ENCODE data around the gene CSPG4.

DNA sequence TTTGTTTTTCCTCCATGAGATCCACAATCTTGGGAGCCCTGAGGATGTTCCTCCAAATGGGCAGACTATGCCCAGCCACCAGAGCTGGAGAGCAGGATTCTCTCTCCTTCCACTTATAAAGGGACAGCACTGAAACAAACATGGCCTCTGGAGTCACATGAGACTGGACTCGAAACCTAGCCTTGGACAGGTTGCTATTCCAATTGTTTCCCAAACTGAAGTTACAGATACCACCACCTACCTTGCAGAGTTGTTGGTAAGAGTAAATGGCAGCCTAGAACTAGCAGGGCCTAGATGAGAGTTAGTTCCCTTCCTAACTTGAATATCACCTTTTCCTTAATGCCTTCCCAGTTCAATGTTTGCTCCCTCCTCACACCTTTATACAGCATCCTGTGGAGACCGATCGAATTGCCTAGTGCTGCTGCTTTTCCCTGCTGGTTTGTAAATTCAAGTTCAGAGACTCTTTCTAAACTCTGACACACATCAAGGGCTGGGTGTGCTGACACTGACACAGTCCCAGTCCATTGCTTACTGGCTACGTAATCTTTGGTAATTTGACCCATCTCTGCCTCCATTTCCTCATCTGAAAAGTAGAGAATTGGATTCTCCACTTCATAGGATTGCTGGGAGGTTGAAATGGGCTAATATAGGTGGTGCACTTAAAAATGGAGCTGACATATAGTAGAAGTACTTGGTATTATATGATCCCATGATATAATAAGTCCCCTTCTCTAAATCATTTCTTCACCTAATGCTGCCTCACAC is 75.2 kb downstream of the CSPG4 start:
- TF ChIP-seq POLR2AphosphoS5 (IDR thresholded peaks at IDR 0.05) (no peak), POLR2A (IDR thresholded peaks at IDR 0.05) (no peak)
- TF ChIP-seq, protein P1, sequence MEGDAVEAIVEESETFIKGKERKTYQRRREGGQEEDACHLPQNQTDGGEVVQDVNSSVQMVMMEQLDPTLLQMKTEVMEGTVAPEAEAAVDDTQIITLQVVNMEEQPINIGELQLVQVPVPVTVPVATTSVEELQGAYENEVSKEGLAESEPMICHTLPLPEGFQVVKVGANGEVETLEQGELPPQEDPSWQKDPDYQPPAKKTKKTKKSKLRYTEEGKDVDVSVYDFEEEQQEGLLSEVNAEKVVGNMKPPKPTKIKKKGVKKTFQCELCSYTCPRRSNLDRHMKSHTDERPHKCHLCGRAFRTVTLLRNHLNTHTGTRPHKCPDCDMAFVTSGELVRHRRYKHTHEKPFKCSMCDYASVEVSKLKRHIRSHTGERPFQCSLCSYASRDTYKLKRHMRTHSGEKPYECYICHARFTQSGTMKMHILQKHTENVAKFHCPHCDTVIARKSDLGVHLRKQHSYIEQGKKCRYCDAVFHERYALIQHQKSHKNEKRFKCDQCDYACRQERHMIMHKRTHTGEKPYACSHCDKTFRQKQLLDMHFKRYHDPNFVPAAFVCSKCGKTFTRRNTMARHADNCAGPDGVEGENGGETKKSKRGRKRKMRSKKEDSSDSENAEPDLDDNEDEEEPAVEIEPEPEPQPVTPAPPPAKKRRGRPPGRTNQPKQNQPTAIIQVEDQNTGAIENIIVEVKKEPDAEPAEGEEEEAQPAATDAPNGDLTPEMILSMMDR (IDR thresholded peaks at IDR 0.05 in 8 of 11, conservative IDR thresholded peaks at IDR 0.05 in 3 of 11), result no peak
